ENCODE data around the gene CHCHD5.
"Not testable (repeated sequence)": the region's sequence is repeated elsewhere in the genome, so short reads cannot be mapped to it uniquely, and the experiment has no call there.

CHCHD5 gene

GRCh38 chr2:112588611-112589045 lies 4.2 kb downstream of the CHCHD5 start:
- no peak for DNase-seq

DNA sequence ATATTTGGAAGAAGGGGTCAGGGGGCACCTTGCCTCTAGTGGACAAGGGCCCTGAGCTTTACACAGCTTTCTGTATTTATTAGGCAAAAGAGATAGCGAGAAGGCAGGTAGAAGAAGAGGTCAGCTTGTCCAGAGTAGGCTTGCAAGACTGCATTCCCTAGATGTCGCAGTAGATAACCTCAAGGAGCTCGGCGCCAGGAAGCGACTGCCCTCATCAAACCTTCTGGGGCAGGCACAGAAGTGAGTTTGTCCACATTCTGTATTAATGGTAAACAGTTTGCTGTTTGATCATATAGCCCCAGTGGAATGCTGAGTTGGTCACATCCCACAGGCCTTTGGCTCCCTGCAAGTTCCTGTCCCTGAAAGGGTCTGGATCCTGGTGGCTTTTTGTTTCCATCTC lies 7.0 kb downstream of the CHCHD5 start:
- no peak for DNase-seq

DNA sequence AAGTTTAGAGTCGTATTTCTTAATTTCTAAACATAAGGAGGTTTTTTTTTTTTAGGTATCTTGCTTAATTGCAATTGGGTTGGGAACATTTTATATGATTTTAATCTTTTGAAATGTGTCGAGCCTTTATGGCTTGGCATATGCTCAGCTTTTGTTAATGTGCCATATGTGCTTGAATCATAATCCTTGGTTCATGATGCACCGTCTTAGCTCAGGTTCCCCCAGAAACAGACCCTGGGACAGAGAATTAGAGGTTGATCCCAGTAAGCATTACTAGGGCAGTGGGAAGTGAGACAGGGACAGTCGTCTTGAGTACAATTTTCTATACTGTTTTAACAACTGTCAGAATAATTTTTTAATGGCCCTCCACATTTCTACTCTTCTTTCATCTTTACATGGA lies 9.3 kb downstream of the CHCHD5 start:
- no peak for DNase-seq

GRCh38 chr2:112597537-112598322 lies 13.3 kb downstream of the CHCHD5 start:
- DNase-seq: no peak

GRCh38 chr2:112600634-112601033 lies 16.2 kb downstream of the CHCHD5 start:
- no peak for DNase-seq

DNA sequence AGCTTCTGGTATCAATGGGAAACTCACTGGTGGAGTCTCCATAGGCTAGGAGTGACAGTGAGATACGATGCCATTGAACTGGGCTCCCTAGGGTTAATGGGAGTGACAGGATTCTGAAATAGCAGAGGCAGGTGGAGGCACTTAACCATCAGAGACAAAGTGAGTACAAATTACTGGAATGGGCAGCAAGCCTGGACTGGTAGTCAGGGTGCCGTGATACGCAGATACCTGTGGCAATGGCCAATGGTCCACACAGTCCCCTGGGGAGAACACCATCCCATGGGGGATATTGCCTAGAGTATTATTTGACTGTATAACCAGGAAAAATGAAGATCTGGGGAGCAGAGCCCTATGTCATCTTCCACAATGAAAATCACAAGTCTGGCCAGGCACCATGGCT lies 17.3 kb downstream of the CHCHD5 start:
- DNase-seq: no peak

DNA sequence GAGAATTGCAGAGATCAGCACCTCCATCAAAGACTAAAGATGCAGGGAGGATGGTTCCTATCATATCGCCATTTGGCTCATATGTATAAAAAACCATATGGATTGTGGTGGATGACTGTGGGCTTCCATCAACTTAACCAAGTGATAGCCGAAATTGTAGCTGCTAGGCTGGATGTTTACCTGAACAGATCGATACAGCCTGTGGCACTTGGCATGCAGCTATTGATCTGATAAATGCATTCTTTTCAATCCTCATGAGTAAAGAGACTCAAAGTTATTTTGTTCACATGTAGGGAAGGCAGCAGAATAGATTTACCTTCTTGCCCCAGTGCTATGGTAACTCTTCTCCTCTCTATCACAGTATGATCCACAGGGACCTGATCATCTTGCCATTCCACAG lies 18.5 kb downstream of the CHCHD5 start:
- no peak for DNase-seq

GRCh38 chr2:112603731-112604130 lies 19.3 kb downstream of the CHCHD5 start:
- DNase-seq: no peak

- no peak for DNase-seq
These were observed 20.5 kb downstream of the CHCHD5 start for GRCh38 chr2:112604952-112605351.

DNA sequence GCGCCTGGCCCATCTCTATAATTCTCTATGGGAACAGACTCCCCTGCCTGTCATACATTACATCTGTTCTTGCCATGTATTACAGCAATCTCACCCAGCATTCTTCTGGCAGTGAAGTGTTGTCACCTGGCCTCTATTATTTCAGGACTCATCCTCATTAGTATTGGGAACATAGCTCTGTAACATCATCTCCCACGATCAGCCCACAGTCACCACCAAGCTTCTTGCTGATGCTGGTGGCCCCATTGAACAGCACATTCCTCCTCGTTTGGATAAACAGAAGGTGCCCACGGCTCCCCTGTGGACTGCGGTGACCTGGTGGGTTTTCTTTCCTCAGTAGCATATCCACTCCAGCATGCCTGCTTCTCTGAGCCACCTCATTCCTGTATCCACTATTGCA lies 21.5 kb downstream of the CHCHD5 start:
- no peak for DNase-seq

DNA sequence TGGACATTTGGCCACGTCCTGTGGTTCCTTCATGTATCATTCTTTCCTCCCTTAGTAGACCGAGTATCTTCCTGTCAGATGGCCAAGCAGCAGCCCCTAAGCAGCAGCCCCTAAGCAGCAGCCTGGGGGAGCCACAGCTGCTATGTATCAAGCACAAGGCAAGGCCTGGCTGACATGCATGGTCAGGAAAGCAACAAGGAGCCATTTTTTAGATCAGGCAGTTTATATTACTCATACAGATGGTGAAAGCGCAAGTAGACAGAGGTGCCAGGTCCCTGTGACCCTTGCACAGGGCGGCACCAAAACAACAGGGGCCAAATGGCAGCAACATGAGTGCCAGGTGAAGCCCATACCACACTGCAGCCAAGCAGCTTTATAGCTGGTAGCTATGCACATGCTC lies 22.1 kb downstream of the CHCHD5 start:
- DNase-seq: no peak

GRCh38 chr2:112607680-112608438 lies 23.4 kb downstream of the CHCHD5 start:
- no peak for DNase-seq

- DNase-seq: not testable (repeated sequence)
These were observed 24.9 kb downstream of the CHCHD5 start for GRCh38 chr2:112609320-112609719.

- not testable (repeated sequence) for DNase-seq
These were observed 27.9 kb downstream of the CHCHD5 start for GRCh38 chr2:112612283-112612682.

- no peak for DNase-seq
These were observed 29.9 kb downstream of the CHCHD5 start for GRCh38 chr2:112614201-112614840.

- no peak for DNase-seq
These were observed 30.6 kb downstream of the CHCHD5 start for GRCh38 chr2:112615051-112615450.

- DNase-seq: not testable (repeated sequence)
These were observed 31.4 kb downstream of the CHCHD5 start for GRCh38 chr2:112615798-112616197.

DNA sequence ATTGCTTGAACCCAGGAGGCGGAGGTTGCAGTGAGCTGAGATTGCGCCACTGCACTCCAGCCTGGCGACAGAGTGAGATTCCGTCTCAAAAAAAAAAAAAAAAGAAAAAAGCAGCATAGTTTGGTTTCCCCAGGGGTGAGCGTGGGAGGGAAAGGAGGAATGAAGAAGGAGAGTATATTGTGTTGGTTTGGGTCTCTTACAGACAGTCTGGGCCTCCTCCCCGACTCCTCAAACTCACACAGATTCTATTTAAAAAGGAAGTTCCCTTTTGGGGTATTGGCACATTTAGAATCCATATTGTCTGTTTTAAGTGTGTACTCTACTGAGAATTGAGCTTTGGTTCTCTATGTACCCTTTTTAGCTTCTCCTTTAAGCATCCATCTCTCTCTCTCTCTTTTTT lies 34.0 kb downstream of the CHCHD5 start:
- DNase-seq: no peak

DNA sequence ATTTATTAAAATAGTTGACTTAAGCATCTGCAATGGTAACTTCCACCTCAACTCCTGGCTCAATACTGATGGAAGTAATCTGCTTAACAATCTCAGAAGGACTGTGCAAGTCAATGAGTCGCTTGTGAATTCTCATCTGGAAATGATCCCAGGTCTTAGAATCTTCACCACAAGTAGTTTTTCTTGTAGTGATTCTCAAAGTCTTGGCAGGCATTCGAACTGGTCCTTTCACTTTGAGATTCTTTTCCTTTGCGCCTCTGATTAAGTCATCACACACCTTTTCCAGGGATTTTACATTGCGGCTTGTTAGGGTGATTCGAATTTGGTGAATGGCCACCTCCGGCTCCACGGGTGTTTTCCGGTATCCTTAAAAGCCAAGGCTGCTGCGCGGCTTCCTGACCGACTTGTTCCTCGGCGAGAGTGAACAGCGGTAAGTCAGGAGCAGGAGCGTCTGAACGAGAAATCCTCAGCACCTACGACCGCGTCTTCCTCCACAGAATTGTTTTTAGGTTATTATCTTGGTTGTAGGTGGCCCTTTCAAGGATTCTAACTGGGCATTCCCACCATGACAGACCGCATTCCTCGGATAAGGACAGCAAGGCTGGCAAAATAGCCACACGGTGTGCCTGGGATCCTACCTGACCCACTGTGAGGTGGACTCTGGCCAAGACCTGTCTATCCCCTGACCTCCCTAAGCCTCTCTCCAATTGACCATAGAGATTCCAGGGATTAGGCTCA lies 37.5 kb downstream of the CHCHD5 start:
- no peak for DNase-seq

DNA sequence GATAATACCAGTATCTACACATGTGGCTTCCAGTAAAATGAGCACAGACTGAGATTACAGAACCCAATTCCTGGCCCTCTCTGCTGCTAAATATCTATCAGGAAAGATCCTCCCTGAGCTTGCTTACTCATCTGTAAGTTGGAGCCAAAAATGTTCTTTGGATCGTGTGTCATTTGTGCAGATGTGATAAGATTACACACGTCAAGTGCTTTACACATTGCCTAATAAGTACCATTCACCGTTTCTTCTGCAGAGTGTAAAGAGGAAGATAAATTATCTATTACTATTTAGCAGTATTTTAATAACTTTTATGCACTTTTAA lies 38.1 kb downstream of the CHCHD5 start:
- DNase-seq: no peak

DNA sequence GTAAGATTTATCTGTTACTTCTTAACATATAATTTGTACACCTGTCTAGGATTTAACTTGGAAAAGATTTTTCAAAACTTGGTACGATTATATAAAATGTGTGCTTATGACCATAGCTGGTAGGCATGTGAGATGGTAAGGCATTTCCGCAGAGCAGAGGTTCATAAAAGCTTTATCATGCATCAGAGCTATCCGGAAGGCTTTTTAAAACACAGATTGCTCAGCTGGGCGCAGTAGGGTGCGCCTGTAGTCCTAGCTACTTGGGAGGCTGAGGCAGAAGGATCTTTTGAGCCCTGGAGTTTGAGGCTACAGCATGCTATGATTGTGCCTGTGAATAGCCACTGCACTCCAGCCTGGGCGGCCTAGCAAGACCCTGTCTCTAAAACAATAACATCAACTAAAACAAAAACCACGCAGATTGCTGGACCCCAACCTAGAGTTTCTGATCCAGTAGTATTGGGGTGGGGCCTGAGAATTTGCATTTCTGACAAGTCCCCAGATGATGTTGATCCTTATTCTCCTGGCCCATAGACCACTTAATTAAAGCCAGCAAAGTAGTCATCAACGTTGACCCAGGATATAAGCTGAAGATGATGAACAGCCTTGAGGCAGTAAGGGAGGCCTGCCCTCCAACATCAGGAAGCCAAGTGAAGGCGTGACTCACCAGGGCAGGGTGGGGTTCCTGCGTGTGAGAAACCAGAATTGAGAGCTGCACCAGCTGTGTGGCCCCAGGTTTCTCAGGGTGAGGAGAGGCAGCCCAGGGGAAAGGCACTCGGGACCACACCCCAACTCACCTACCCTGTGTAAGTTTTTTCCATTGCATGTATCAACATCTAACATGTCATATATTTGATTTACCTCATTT lies 39.7 kb downstream of the CHCHD5 start:
- peak; percentile 73 for DNase-seq

- DNase-seq: no peak
These were observed 41.2 kb downstream of the CHCHD5 start for GRCh38 chr2:112625474-112626114.
